NCI-H1694 (cell line): ENCODE measurements around the gene MBP.
A peak's percentile ranks its signal among the peaks of the same experiment; 100 is the strongest.
"Not testable (repeated sequence)": the region's sequence is repeated elsewhere in the genome, so short reads cannot be mapped to it uniquely, and the experiment has no call there.

Source experiments
- DNase-seq: peaks from one replicate; lab custom pipeline; 2025; lab: John Stamatoyannopoulos, UW

MBP gene

DNA sequence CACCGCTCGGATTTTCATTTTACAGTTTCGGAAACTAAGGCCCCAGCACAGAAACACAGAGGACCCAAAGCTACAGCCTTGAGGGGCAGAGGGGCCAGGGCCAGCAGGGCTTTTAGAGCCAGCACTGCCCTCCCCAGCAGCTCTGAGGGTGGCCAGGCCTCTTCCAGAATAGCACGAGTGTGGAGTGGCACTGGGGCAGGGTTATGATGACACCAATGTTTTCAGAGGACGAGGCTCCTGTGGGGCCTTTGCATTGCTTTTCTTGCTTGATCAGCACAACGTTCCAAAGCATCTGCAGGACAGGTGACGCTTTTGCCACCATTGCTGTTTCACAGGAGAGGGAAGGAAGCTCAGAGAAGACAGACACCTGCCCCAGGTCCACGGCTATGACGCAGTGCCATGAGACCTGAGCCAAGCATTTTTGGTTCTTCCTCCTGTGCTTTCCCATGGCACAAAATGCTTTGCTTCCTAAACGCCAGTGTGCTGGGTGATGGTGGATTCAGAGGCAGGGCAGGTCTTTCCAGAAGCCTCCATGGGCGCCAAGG is 126.9 kb downstream of the MBP start:
- DNase-seq = no peak

DNA sequence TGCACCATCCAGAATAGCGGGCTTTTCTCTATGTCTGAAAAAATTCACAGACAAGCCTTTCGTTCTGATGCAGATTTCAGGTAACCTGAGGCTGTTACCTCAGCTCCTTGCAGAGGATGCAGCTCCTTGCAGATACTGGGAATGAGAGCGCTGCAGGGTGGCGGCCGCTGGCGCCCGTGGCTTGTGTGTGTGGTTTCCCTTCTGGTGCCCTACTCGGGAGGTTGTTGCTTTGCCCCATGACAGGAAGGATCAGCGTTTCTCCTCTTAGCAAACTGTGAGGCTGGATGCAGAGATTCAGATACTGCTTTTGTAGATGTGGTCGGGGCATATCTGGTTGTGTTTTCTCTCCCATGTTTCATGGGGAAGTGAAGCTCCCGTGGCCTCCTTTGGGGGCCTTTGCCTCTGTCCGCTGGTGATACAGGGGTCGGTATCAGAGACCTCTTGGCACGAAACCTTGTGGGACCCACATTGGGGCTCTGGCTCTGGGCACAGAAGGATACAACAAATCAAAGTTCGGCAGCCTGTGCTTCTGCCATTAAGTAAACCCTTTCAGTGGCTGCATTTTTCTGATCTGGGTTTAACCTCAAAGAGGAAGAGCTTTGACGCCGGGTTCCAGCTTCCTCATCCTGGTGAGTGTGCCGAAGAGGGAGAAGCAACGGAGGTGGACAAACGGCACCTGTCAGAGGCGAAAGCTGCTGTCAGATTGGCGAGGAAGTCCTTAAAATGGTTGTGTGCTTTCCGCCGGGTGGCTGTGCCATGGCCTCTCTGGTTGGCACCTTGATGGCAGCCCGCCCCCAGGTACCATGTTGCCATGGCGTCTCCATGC is 127.8 kb downstream of the MBP start:
- no peak for DNase-seq

DNA sequence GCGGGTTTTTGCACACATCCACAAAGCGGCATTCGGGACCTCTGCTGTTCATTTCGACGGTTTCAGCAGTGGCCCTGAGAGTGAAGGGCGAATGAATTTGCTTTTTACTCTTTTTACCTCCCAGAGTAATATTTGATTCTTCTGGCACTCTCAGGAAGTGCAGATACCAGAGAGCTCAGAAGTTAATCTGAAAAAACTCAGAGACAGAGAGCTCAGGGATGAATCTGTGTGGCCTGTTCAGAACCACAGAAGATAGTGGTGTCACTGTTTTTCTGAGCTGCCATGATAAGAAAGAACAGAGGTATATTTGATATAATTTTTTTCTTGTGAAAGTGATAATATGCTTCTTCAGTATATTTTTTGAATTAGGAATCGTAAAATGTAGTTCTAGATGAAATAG is 129.3 kb downstream of the MBP start:
- no peak for DNase-seq

DNA sequence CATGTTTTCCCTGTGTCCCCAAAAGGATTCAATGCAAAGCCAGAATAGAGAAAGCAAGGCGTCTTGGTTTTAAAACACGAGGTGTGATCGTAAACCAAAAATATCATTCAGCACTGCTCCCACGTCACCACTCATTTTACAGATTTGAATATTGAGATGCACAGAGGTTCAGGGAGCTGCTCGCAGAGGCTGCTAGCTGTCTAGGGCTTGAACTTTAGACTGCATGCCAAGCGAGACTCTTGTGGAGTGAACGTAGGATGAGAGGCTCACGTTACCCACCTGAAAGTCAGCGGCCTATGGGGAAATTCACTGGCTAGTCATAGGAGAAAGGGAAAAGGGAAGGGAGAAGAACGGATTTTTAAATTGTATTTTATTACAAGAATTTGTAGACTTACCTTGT is 130.1 kb downstream of the MBP start:
- no peak for DNase-seq

DNA sequence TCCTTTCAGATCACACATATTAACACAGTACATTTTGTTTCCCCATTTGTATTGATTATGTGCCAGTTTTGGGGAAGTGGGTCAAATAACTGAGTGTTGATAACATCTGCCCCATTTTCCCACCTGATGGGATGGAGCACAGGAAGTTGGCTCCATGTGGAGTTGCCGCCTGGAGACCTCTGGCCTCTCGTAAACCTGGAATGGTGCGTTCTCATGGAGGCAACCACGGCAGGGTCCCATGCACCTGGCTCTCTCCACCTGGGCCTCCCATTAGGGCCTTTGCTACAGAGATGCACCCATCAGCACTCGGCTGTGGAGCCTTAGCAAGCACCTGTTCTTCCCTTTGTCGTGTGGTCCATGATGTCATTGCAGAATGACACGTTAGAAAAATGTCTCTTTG is 130.6 kb downstream of the MBP start:
- DNase-seq = no peak

DNA sequence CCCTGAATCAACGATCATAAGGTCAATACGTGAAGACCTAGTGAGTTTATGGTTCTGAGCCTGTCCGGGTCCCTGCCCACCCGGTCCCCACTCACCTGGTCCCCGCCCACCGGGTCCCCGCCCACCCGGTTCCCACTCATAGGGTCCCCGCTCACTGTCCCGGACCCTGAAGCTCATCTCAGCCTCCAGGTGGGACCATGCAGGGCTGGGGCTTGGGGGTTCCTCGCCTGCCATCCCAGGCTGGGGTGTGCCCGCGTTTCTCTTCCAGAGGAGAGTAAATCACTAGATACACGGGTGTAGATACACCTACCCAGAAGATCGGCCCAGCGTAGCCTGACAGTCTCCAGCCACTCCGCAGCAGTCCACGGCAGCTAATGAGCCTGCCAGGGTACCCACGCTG is 131.5 kb downstream of the MBP start:
- DNase-seq = no peak

DNA sequence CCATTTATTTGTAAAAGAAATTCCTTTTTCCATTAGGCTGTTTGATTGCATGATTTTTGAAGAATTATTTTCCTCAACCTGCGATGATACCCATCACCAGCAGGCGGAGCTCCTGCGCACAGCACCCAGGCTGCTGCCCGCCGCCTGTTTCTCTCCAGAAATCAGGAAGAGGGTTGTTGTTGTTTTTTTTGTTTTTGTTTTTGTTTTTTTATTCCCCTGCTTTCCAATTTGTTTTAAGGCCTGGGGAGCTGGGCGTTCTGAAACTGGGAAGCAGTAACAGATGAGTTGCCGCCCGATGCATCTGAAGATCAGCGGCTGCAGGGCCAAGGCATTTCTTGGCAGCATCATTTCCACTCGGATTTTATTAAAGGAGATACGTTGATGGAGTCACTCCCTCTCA is 132.1 kb downstream of the MBP start:
- peak; percentile 14 for DNase-seq

DNA sequence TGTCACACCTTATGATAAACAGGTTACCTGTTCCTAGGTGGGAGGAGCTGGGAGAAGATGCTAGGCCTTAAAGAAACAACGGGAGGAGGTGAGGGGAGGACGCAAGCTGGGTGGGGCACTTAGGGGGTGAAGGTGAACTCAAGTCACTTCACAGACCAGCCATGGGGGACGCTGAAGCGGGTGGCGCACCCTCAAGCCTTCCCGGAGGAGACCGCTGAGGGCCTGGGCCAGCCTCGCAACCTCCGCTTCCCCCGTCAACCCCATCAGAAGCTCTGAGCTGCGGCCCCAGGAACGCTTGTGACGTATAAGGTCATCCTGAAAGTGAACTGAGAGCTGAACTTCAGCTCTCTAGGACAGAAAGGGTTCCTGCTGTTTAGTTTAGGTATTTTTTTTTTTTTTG is 133.5 kb downstream of the MBP start:
- DNase-seq = no peak

DNA sequence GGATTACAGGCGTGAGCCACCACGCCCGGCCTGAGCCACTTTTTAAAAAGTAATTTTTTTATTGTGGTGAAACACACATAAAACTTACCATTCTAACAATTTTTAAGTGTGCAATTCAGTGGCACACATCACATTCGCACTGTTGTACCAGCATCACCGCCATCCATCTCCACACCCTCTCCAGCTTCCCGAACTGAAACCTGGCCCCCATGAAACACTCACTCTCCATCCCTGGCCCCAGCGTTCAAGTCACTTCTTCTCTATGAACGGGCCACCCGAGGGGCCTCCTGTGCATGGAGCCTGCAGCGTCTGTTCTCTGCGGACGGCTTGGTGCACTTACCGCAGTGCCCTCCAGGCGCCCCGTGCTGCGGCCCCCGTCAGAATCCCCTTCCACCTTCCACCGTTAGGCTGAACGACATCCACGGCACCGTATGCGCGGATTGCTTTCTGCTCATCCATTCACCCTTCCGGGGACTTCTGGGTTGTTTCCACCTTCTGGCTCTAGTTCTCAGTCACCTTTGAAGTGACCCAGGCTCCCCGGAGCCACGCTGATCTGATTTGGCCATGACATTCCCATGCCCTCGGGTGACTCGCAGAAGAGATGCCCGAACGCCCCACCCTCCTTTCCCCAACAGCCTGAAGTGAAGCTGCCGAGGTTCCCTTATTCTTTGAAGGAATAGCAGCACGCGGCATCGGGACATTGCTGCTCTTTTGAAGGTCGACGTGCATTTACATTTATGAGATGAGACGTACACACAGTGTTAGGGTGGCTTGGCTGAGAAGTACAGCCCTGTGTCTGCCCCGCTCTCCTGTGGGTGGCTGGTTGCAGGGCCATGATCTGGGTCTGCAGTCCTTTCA is 134.4 kb downstream of the MBP start:
- DNase-seq = no peak

DNA sequence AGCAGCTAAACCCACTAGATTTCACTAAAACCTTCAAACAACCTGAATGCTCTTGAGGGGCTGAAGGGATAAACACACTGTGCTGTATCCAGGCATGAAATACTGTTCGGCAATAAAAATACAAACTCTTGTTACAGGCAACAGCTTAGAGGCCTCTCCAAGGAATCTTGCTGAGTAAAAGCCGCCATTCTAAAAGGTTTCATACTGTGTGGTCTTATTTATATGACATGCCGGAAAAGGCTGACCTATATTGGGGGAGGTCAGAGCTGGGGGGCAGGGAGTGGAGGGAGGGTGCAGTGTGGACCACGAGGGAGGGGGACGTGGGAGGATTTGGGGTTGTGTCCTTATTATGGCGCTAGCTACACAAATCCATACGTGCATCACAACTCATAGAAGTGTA is 136.2 kb downstream of the MBP start:
- no peak for DNase-seq

DNA sequence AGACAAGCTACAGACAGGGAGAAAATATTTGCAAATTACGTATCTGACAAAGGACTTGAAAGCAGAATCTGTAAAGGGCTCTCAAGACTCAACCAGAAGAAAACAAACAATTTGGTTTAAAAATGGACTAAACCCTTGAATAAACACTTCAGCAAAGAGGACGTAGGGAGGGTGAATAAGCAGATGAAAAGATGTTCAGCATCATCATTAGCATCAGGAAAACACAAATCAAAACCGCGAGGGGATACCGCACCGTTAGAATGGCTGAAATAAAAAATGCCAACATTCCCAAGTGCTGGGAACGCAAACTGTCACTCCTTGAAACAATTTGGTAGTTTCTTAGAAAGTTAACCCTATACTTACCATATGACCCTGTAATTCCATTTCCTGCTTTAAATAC is 136.7 kb downstream of the MBP start:
- no peak for DNase-seq

DNA sequence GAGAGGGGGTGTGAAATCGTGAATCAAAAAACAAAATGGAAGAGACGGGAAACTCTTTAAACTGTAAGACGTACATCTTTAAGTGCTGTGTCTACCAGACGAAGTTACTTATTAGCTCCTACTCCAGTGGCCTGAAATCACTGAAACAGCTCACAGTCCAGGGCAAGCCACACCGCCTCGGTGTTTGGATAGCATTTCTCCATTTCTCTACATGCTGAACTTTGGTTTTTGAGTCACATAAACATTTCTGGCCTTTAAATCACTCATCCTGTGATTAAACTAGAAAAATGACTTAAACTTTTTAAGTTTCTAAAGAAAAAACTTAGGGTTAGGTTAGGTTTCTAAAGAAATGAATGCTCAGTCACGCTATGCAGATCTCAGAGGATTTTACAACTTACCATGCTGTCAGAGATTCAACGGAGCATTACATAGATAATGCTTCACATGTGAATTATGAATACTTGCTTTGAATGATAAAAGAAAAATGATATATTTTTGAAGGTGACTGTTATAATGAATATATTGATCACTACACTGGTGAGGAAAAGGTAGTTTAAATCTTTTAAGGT is 138.4 kb downstream of the MBP start:
- DNase-seq = no peak

DNA sequence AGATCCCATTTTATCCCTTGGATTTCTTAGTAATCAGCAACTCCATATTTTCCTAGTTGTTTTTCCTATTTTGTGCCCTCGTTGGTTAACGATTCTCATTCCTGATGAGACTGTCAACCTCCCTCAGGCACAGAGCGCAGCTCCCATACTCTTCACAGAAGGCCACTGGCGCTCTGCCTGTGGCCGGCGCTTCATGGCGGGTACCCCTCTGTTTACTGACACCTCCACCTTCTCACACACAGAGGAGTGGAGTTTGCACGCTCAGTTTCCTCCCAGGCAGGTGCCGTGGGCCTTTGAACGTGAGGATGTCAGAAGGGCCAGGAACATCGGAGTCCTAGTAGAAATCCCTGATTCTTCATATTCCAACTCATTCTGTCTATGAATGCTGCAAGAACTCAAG is 139.0 kb downstream of the MBP start:
- DNase-seq = no peak

DNA sequence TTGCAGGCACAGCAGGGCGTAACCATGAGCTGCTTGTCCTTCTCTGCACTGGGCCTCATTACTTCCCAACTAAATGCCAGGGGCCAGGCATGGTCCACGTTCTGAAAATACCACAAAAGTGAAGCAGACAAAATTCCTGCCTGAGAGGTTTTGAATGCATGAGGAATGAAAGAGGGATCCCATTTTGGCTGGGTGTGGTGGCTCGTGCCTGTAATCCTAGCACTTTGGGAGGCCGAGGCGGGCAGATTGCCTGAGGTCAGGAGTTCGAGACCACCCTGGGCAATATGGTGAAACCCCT is 139.5 kb downstream of the MBP start:
- no peak for DNase-seq

DNA sequence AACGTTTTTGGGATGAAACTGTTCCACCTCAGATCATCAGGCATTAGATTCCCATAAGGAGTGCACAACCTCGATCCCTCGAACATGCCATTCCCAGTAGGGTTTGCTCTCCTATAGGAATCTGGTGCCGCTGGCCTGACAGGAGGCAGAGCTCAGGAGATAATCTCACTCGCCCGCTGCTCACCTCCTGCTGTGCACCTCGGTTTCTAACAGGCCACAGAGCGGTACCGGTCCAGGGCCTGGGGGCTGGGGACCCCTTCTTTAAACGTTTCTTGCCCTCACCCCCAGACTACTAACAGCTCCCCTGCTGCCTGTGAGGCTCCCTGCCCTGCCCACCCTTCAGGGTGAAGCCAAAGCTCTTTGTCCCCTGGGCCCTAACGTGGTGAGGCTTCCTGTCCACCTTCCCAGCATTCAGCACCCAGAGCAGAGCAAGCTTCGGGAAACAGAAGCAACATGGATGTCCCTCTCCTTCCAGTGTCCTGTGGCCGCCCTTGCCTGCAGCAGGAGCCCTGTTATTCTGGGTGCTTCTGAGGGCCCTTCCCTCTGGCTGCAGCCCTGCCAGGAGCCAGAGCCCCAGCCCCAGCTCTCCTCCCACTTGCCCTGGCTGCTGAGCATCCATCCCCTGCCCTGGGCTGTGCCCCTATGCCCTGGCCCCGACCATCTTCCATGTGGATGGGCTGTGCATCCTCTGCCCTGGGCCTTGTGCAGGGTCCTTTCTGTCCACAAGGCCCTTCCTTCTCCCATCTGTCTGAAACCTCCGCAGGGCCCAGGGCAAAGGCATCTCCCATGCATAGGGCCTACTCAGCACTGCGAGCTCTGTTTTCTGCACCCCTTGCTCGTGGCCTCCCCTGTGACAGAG is 140.1 kb downstream of the MBP start:
- DNase-seq = no peak

DNA sequence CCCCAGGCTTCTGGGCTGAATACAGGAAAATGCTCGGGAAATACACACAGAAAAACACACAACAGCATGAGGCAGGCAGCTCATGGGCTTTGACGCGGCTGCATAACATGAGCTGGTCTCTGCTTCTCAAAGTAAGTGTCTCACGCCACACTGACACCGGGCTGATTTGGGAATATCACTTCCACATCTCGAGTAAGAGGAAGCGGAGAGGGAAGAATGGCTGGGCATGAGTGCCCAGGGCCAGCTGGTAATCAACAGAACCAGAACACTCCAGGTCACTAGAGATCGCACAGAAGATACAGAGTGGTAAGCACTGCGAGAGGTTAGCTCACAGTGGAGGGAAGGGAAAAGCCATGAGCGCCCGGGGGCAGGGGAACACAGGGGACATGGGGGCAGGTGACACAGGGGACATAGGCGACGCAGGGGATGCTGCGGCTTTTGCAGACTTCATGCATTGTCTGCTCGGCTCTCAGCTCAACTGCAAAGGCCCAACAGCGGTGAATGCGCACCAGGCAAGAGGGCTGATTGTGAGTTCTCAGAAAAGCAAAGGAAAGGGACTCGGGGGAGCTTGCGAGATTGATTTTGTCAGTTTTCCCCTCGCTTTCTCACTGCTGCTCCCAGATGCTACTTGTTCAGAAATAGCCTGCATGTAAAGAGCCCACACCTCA is 141.4 kb downstream of the MBP start:
- no peak for DNase-seq

DNA sequence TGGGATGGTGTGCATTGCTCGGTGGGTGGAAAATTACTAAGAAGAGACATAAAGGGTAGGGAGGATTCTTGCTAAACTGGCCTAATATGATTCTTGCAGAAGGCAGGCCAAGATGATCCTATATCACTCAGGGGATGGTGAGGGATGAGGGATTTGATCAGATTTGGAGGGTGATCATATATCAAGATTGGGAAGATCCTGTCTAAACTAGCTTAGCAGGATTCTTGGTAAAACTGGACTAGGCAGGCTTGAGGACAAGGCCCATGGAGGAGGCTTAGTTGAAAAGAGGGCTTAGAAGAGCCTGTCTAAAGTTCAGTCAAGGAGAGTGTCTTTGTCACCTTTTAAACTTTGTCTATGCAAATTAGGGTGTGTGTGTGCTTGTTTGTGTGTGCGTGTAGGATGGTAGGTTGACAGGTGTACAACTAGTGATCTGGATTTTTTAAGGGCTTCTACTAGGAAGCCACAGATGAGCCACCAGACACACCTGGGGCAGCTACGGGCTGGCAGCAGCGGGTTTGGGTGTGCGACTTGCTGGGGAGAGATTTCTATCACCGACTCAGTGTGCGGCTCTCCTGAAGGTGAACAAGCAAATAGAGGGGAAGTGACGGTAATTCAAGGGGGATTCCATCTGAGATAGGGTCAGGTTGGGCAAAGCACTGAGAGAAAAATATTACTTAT is 142.1 kb downstream of the MBP start:
- not testable (repeated sequence) for DNase-seq

DNA sequence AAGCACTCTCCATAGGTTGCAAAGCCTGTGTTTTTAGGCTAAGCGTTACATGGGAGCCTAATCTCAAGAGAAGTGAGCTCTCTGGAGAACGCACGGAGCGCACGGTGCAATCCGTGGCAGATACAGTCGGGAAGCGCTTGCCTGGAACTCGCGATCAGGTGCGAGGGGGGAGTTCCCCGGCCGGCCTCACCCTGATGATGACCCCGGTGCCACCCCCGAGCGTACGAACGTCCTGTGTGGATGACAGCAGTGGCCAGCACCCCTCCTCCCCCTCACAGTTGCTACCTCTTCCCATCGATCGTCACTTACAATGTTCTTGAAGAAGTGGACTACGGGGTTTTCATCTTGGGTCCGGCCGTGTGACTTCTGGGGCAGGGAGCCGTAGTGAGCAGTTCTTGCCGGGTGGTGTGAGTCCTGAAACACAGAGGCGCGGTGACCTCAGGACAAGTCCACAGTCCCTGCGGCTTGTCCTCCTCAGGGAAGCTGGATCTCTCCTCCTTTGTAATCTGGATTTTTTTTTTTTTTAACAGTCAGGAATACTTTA is 142.9 kb downstream of the MBP start:
- DNase-seq = no peak

DNA sequence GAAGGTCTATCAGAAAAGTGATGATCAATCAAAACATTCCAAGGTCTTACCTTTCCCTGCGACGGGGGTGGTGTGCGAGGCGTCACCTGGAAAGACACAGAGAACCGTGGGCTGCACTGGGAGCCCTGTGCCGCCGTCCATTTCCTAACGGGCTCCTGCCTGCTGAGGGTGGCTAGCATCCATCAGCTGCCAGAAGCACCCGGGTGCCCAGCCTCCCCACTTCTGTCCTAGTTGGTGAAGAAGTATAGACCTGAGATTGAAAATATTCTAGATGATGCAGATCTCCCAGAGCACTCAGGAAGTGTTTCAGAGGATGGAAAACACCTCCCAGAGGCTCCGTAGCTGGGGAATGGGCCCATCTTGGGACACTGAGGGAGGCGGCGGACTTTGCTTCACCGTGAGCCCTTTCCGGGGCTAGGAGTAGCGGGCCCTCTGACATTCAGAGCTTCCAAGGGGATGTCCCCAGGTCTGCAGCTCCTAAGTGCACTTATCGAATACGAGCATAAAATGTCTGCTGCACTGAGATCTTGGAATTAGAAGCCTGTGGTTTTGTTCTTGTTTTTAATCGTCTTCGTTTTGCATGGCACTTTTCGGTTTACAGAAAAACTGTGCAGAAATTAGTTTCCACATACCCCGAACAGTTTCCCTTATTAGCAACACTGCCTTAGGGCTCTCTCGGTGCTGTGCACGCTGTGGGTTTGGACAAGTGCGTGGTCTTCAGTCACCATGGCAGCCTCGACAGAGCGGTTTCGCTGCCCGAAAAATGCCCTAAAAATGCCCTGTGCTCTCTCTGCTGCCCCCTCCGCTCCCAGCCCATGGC is 143.5 kb downstream of the MBP start:
- no peak for DNase-seq
